Endothelial cell of umbilical vein (primary cell): ENCODE data around the gene ZBTB4. TPM values are rescaled to one million over a fixed set of nuclear protein-coding genes. Genes with fewer than 3 reads are reported as not detected.

Source experiments
- BruUV-seq: library from RNA; stranded (reverse); fragments of 400-500 nt; replicated peaks from 2 replicates; lab custom pipeline; 2021; lab: Mats Ljungman, UMichigan
- CTCF ChIA-PET: fragments of 300-600, 350-600 bp; sonication (Branson Sonifier 250); formaldehyde crosslinking; loops from one replicate; lab custom pipeline; 2021; ENCODE audit warnings: antibody characterized with exemption, inconsistent platforms; lab: Charles Lee
- POLR2A ChIA-PET: fragments of 300-600, 350-600 bp; sonication (Branson Sonifier 250); formaldehyde crosslinking; loops from one replicate; lab custom pipeline; 2021; ENCODE audit warnings: antibody characterized with exemption, inconsistent platforms; lab: Charles Lee
- DNase-seq: peaks from one replicate; pipeline ENCODE4 v3.0.0-alpha.2; 2011; ENCODE audit warnings: low read depth, low spot score
- FAIRE-seq: peaks from 2 replicates; lab custom pipeline; 2011; peaks lifted over from hg19 to GRCh38; lab: Jason Lieb, UNC
- H2AFZ ChIP-seq: 2 replicates; pipeline ENCODE4 v1.6.0; 2012; ENCODE audit warnings: low read depth, low read length, control low read depth, inconsistent platforms
- H3K27ac ChIP-seq: 2 replicates; pipeline ENCODE4 v1.5.1; 2011; ENCODE audit warnings: low read depth, mild to moderate bottlenecking, control low read depth, low read length, moderate library complexity; ENCODE audit not compliant: insufficient read depth
- H3K27me3 ChIP-seq, 2 experiments: 2 replicates each; pipeline versions ENCODE4 v1.6.0 to v1.6.1; 2011; ENCODE audit warnings: low read length in 2 of 2, mixed read lengths in 1 of 2; ENCODE audit not compliant: control insufficient read depth in 2 of 2, insufficient read depth in 2 of 2
- H3K36me3 ChIP-seq, 2 experiments: 2 replicates in 1 of 2; 3 replicates in 1 of 2; pipeline ENCODE4 v1.5.1; 2011; ENCODE audit warnings: low read length in 2 of 2, mild to moderate bottlenecking in 1 of 2, moderate library complexity in 1 of 2; ENCODE audit not compliant: control insufficient read depth in 2 of 2, insufficient read depth in 2 of 2; ENCODE audit errors: extremely low read depth in 1 of 2
- H3K4me1 ChIP-seq: 3 replicates; pipeline ENCODE4 v1.5.1; 2011; ENCODE audit warnings: mild to moderate bottlenecking, low read length; ENCODE audit not compliant: control insufficient read depth, insufficient read depth; ENCODE audit errors: extremely low read depth
- H3K4me2 ChIP-seq: 2 replicates; pipeline ENCODE4 v1.6.1; 2011; ENCODE audit warnings: low read length, control low read depth, mixed read lengths; ENCODE audit not compliant: insufficient read depth
- H3K4me3 ChIP-seq, 3 experiments: fragments of 200-600 bp in 1 of 3; sonication (generic), shearing (Covaris generic) in 1 of 3; replicated peaks in 1 of 3; 2 replicates each; pipeline ENCODE4 v1.5.1; 2011 to 2016; ENCODE audit warnings: control low read depth in 3 of 3, low read length in 3 of 3, mild to moderate bottlenecking in 2 of 3, inconsistent platforms in 1 of 3, low read depth in 1 of 3, moderate library complexity in 1 of 3; ENCODE audit not compliant: insufficient read depth in 1 of 3
- H3K79me2 ChIP-seq: 2 replicates; pipeline ENCODE4 v1.6.0; 2012; ENCODE audit warnings: low read length, inconsistent platforms; ENCODE audit not compliant: control insufficient read depth, insufficient read depth
- H3K9ac ChIP-seq: replicated peaks from 2 replicates; pipeline ENCODE3; 2011; ENCODE audit warnings: low read length, control low read depth; ENCODE audit not compliant: insufficient read depth; ENCODE audit errors: extremely low read depth
- H3K9me1 ChIP-seq: replicated peaks from 3 replicates; pipeline ENCODE4 v1.6.0; 2011; ENCODE audit warnings: mild to moderate bottlenecking, low read length; ENCODE audit not compliant: control insufficient read depth, insufficient read depth; ENCODE audit errors: extremely low read depth
- H3K9me3 ChIP-seq: replicated peaks from 2 replicates; pipeline ENCODE4 v1.5.1; 2012; ENCODE audit warnings: low read length, inconsistent platforms; ENCODE audit not compliant: control insufficient read depth, insufficient read depth
- H4K20me1 ChIP-seq: replicated peaks from 2 replicates; pipeline ENCODE3; 2011; ENCODE audit warnings: mild to moderate bottlenecking, low read length; ENCODE audit not compliant: control insufficient read depth, insufficient read depth; ENCODE audit errors: extremely low read depth
- FOS ChIP-seq: IDR thresholded peaks from 2 replicates; pipeline ENCODE4 v1.6.1; 2011; ENCODE audit warnings: mild to moderate bottlenecking, low read length, moderate library complexity, borderline replicate concordance; ENCODE audit not compliant: insufficient read depth
- GATA2 ChIP-seq: IDR thresholded peaks from 2 replicates; pipeline ENCODE4 v1.7.0; 2011; ENCODE audit warnings: low read depth, mild to moderate bottlenecking, moderate library complexity, mixed read lengths, low read length; ENCODE audit not compliant: insufficient read length, insufficient read depth
- MAX ChIP-seq: IDR thresholded peaks from 2 replicates; pipeline ENCODE4 v1.6.1; 2011; ENCODE audit not compliant: insufficient read depth, insufficient read length
- POLR2AphosphoS5 ChIP-seq: IDR thresholded peaks from 2 replicates; pipeline ENCODE4 v1.6.1; 2012; ENCODE audit warnings: low read depth, mild to moderate bottlenecking, control low read depth, low read length, moderate library complexity; ENCODE audit not compliant: insufficient read depth
- dilution Hi-C: fragments of 300-500 bp; cut with MboI; formaldehyde crosslinking; loops from one replicate; pipeline ENCODE4 v1.15.0; 2019; ENCODE audit warnings: low sequenced_read_pairs; ENCODE audit not compliant: extremely low pct_ligation_motif_present
- intact Hi-C: fragments of 100-400 bp; cut with micrococcal nuclease; formaldehyde crosslinking; loops from one replicate; pipeline ENCODE4 v1.10.0; 2022
- polyA plus RNA-seq, 4 experiments: library from polyadenylated mRNA; depleted of rRNA in 3 of 4; stranded (reverse) in 3 of 4; unstranded in 1 of 4; fragments of >200 nt; gene quantifications; 2 replicates each; pipeline versions ENCODE4 v1.2.1 to v1.2.3, GENCODE V29; 2011 to 2012; ENCODE audit warnings: missing spikeins in 1 of 4
- total RNA-seq: library from RNA; stranded (reverse); gene quantifications from 2 replicates; pipeline ENCODE4 v1.2.3, GENCODE V29; 2021

ZBTB4 gene
- total and polyA plus RNA-seq, 2 donors (not counting 3 experiments of a cell fraction or from before 2014, with no cell fraction given): 15.1 to 26.5 TPM

- ChIA-PET POLR2A (interaction anchor here (0.9 kb wide), 1 partner anchor 22 kb away, joined by 3 read pairs; the partner anchor contains the start of gene TMEM256), CTCF (interaction anchor here (0.7 to 2.2 kb wide), 2 partner anchors 70 to 71 kb away, joined by 3 to 5 read pairs; no protein-coding TSS in a partner anchor)
- dilution Hi-C loops (no loop called here), intact Hi-C loops (no loop called here)
- TF ChIP-seq FOS: no peak
- BruUV-seq: no TSS peak
- FAIRE-seq (no peak), DNase-seq (no peak)
- Histone ChIP-seq H2AFZ (no peak overlapping the region), H3K79me2 (no peaks in the 10 kb centered on the region), H3K36me3 (no peaks in the 10 kb centered on the region), H3K27ac (no peak overlapping the region), H3K4me1 (no peaks in the 10 kb centered on the region), H3K4me2 (no peak overlapping the region), H3K9ac (no peak overlapping the region), H3K9me1 (no peaks in the 10 kb centered on the region), H3K4me3 (no peak overlapping the region), H3K27me3 (no peaks in the 10 kb centered on the region), H3K9me3 (no peaks in the 10 kb centered on the region), H4K20me1 (no peaks in the 10 kb centered on the region)
Measured at GRCh38 chr17:7426203-7426863, 53.1 kb downstream of the ZBTB4 start.

GRCh38 chr17:7425756-7426155 lies 53.7 kb downstream of the ZBTB4 start:
- Histone ChIP-seq H3K4me2 (no peak overlapping the region), H3K27ac (no peak overlapping the region), H3K9me1 (no peaks in the 10 kb centered on the region), H4K20me1 (no peaks in the 10 kb centered on the region), H3K9ac (no peak overlapping the region), H2AFZ (no peak overlapping the region), H3K4me3 (no peak overlapping the region), H3K4me1 (no peaks in the 10 kb centered on the region), H3K9me3 (no peaks in the 10 kb centered on the region), H3K36me3 (no peaks in the 10 kb centered on the region), H3K79me2 (no peaks in the 10 kb centered on the region), H3K27me3 (no peaks in the 10 kb centered on the region)
- dilution Hi-C loops: no loop called here
- intact Hi-C loops: no loop called here
- DNase-seq: no peak
- ChIA-PET CTCF (interaction anchor here (2.2 kb wide), 1 partner anchor 70 kb away, joined by 5 read pairs; no protein-coding TSS in a partner anchor), POLR2A (no interaction called here)
- no peak for FAIRE-seq
- no TSS peak for BruUV-seq
- TF ChIP-seq FOS (no peak), MAX (no peak), POLR2AphosphoS5 (no peak), GATA2 (no peak)
